Keratinocyte (primary cell): Measurements from ENCODE around the gene STK24. TPM values are rescaled to one million over a fixed set of nuclear protein-coding genes. Genes with fewer than 3 reads are reported as not detected.

Experiments
- DNase-seq: peaks from one replicate; pipeline ENCODE4 v3.0.0-alpha.2; 2011; ENCODE audit warnings: low read depth, missing footprints, low spot score
- FAIRE-seq: peaks from 2 replicates; lab custom pipeline; 2011; peaks lifted over from hg19 to GRCh38; lab: Jason Lieb, UNC
- H2AFZ ChIP-seq: 2 replicates; pipeline ENCODE4 v1.6.0; 2012; ENCODE audit warnings: low read length, control low read depth, inconsistent platforms; ENCODE audit not compliant: control insufficient read depth
- H3K27ac ChIP-seq: 2 replicates; pipeline ENCODE4 v1.5.1; 2011; ENCODE audit warnings: low read length; ENCODE audit not compliant: control insufficient read depth, insufficient read depth
- H3K27me3 ChIP-seq: 3 replicates; pipeline ENCODE4 v1.6.0; 2011; ENCODE audit warnings: low read length; ENCODE audit not compliant: control insufficient read depth, insufficient read depth; ENCODE audit errors: extremely low read depth
- H3K36me3 ChIP-seq, 2 experiments: 2 replicates in 1 of 2; 3 replicates in 1 of 2; pipeline ENCODE4 v1.5.1; 2011; ENCODE audit warnings: low read length in 2 of 2, mild to moderate bottlenecking in 1 of 2; ENCODE audit not compliant: control insufficient read depth in 2 of 2, insufficient read depth in 2 of 2; ENCODE audit errors: extremely low read depth in 1 of 2
- H3K4me1 ChIP-seq: 3 replicates; pipeline ENCODE4 v1.5.1; 2011; ENCODE audit warnings: low read length; ENCODE audit not compliant: control insufficient read depth, insufficient read depth; ENCODE audit errors: extremely low read depth
- H3K4me2 ChIP-seq: 3 replicates; pipeline ENCODE4 v1.6.0; 2011; ENCODE audit warnings: low read depth, low read length; ENCODE audit not compliant: control insufficient read depth, insufficient read depth; ENCODE audit errors: extremely low read depth
- H3K4me3 ChIP-seq, 3 experiments: fragments of 200-600 bp in 1 of 3; sonication (generic) in 1 of 3; 2 replicates in 2 of 3; 3 replicates in 1 of 3; pipeline ENCODE4 v1.5.1; 2011 to 2016; ENCODE audit warnings: low read length in 3 of 3, mild to moderate bottlenecking in 3 of 3, control low read depth in 2 of 3, inconsistent platforms in 1 of 3, low read depth in 1 of 3, mixed read lengths in 1 of 3, mixed run types in 1 of 3, moderate library complexity in 1 of 3; ENCODE audit not compliant: control insufficient read depth in 2 of 3, insufficient read depth in 2 of 3; ENCODE audit errors: extremely low read depth in 1 of 3
- H3K79me2 ChIP-seq: 2 replicates; pipeline ENCODE4 v1.6.0; 2012; ENCODE audit warnings: low read length; ENCODE audit not compliant: control insufficient read depth, insufficient read depth
- H3K9ac ChIP-seq: 3 replicates; pipeline ENCODE4 v1.6.0; 2011; ENCODE audit warnings: low read length; ENCODE audit not compliant: control insufficient read depth, insufficient read depth; ENCODE audit errors: extremely low read depth
- H3K9me1 ChIP-seq: 3 replicates; pipeline ENCODE4 v1.6.0; 2011; ENCODE audit warnings: low read length; ENCODE audit not compliant: control insufficient read depth, insufficient read depth; ENCODE audit errors: extremely low read depth
- H3K9me3 ChIP-seq: 2 replicates; pipeline ENCODE4 v1.5.1; 2012; ENCODE audit warnings: low read depth, low read length; ENCODE audit not compliant: control insufficient read depth
- H4K20me1 ChIP-seq: 3 replicates; pipeline ENCODE4 v1.6.0; 2011; ENCODE audit warnings: low read length; ENCODE audit not compliant: control insufficient read depth, insufficient read depth; ENCODE audit errors: extremely low read depth
- CTCF ChIP-seq, 3 experiments: IDR thresholded peaks in 1 of 3; conservative IDR thresholded peaks in 1 of 3; optimal IDR thresholded peaks in 1 of 3; 2 replicates in 2 of 3; 3 replicates in 1 of 3; pipeline versions ENCODE3 to v1.5.1; 2011; ENCODE audit warnings: low read length in 3 of 3, mild to moderate bottlenecking in 3 of 3, moderate library complexity in 2 of 3, control low read depth in 1 of 3, inconsistent platforms in 1 of 3; ENCODE audit not compliant: insufficient read depth in 2 of 3; ENCODE audit errors: extremely low read depth in 1 of 3
- EZH2 ChIP-seq: IDR thresholded peaks from one replicate; pipeline ENCODE4 v1.6.1; 2012; ENCODE audit warnings: inconsistent platforms, mild to moderate bottlenecking, low read length, moderate library complexity
- dilution Hi-C: fragments of 300-500 bp; cut with MboI; formaldehyde crosslinking; loops from one replicate; pipeline ENCODE4 v1.7.0; 2020; ENCODE audit warnings: low sequenced_read_pairs; ENCODE audit not compliant: extremely low pct_ligation_motif_present
- polyA plus RNA-seq, 5 experiments: library from polyadenylated mRNA; depleted of rRNA in 3 of 5; stranded (reverse) in 3 of 5; stranded (forward) in 1 of 5; unstranded in 1 of 5; fragments of >200 nt; gene quantifications; 1 replicate in 1 of 5; 2 replicates in 3 of 5; 3 replicates in 1 of 5; pipeline versions ENCODE4 v1.2.1 to v1.2.3, GENCODE V29; 2011 to 2012; ENCODE audit warnings: missing spikeins in 2 of 5, low read depth in 1 of 5, low replicate concordance in 1 of 5

Gene STK24
- polyA plus RNA-seq, 1 donor (not counting 4 experiments of a cell fraction or from before 2014, with no cell fraction given): 81.6 TPM

DNA sequence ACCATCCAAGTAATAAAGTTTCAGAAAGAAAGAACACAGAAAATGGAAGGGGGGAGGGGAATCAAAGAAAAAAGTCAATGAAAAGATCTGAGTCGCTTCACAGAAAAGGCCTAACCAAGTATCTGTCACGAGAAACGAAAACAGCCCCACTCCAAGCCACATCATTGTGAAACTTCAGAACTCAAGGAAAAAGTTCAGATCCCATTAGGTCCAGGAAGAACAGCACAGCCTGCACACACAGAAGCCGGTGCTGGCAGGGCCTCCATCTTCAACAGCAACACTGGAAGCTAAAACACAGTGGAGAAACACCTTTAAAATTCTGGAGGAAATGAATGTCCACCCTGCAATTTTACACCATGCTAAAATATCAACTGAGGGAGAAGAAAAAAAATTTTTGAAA lies 8.0 kb downstream of the STK24 start:
- no peak for FAIRE-seq
- dilution Hi-C loops: no loop called here
- H3K4me3 ChIP-seq: no peak overlapping the region
- H3K4me2 ChIP-seq: no peak overlapping the region
- peaks cover 2 to 8% of the 10 kb centered on the region in 2 experiments for H3K36me3 ChIP-seq
- H3K4me1 ChIP-seq: peaks cover 76% of the 10 kb centered on the region
- H3K9me1 ChIP-seq: peaks cover 18% of the 10 kb centered on the region
- H2AFZ ChIP-seq: no peak overlapping the region
- peaks cover 100% of the 10 kb centered on the region for H3K79me2 ChIP-seq
- no peaks in the 10 kb centered on the region for H3K27me3 ChIP-seq
- no peak overlapping the region for H3K27ac ChIP-seq
- no peak for DNase-seq
- H3K9ac ChIP-seq: no peak overlapping the region
- H4K20me1 ChIP-seq: peaks cover 50% of the 10 kb centered on the region
- H3K9me3 ChIP-seq: no peaks in the 10 kb centered on the region
- no peak for TF ChIP-seq CTCF (optimal IDR thresholded peaks at IDR 0.05 in 1 of 3, IDR thresholded peaks at IDR 0.05 in 1 of 3, conservative IDR thresholded peaks at IDR 0.05 in 1 of 3; ENCODE audit: extremely low read depth in 1 of 3, insufficient read depth in 2 of 3, low read length in 3 of 3)
- no peak for TF ChIP-seq EZH2

- H3K27ac ChIP-seq: no peak overlapping the region
- H3K4me3 ChIP-seq: no peak overlapping the region
- peaks cover 98% of the 10 kb centered on the region for H3K79me2 ChIP-seq
- dilution Hi-C loops: no loop called here
- no peak overlapping the region for H2AFZ ChIP-seq
- no peaks in the 10 kb centered on the region for H3K27me3 ChIP-seq
- no peak overlapping the region for H3K9ac ChIP-seq
- no peaks in the 10 kb centered on the region for H3K9me3 ChIP-seq
- peaks cover 19% of the 10 kb centered on the region for H3K9me1 ChIP-seq
- DNase-seq (no peak), FAIRE-seq (no peak)
- TF ChIP-seq EZH2 (no peak), CTCF (optimal IDR thresholded peaks at IDR 0.05 in 1 of 3, IDR thresholded peaks at IDR 0.05 in 1 of 3, conservative IDR thresholded peaks at IDR 0.05 in 1 of 3; ENCODE audit: extremely low read depth in 1 of 3, insufficient read depth in 2 of 3, low read length in 3 of 3) (no peak)
- no peak overlapping the region for H3K4me2 ChIP-seq
- peaks cover 69% of the 10 kb centered on the region for H3K4me1 ChIP-seq
- peaks cover 48% of the 10 kb centered on the region for H4K20me1 ChIP-seq
- H3K36me3 ChIP-seq: peaks cover 2 to 6% of the 10 kb centered on the region in 2 experiments
Measured at GRCh38 chr13:98567140-98567539, 9.8 kb downstream of the STK24 start.
